Thymus (tissue), 11 donors: ENCODE data around the gene LAMTOR1. TPM values are rescaled to one million over a fixed set of nuclear protein-coding genes. Genes with fewer than 3 reads are reported as not detected.

Experiments used
- DNase-seq, 9 donors: peaks; one replicate each; pipeline ENCODE4 v3.0.0-alpha.2; 2013; ENCODE audit warnings: low spot score in 9 of 9, low read depth in 6 of 9, missing footprints in 1 of 9
- H3K27ac ChIP-seq, 2 donors: one replicate each; pipeline ENCODE4 v1.5.1; 2013; ENCODE audit warnings: control low read depth in 1 of 2, low read depth in 1 of 2, low read length in 1 of 2, mild to moderate bottlenecking in 1 of 2, moderate library complexity in 1 of 2
- H3K27me3 ChIP-seq, 2 donors: one replicate each; pipeline ENCODE4 v1.5.1; 2013; ENCODE audit warnings: low read length in 1 of 2; ENCODE audit not compliant: control insufficient read depth in 2 of 2, insufficient read depth in 1 of 2
- H3K36me3 ChIP-seq, 2 donors: one replicate each; pipeline ENCODE4 v1.5.1; 2013; ENCODE audit warnings: low read length in 1 of 2, mild to moderate bottlenecking in 1 of 2, moderate library complexity in 1 of 2; ENCODE audit not compliant: control insufficient read depth in 2 of 2, insufficient read depth in 2 of 2
- H3K4me1 ChIP-seq, 2 donors: one replicate each; pipeline ENCODE4 v1.5.1; 2013; ENCODE audit warnings: low read length in 2 of 2; ENCODE audit not compliant: control insufficient read depth in 2 of 2, insufficient read depth in 2 of 2
- H3K4me3 ChIP-seq, 2 donors: one replicate each; pipeline ENCODE4 v1.5.1; 2013; ENCODE audit warnings: low read length in 2 of 2, control low read depth in 1 of 2, mild to moderate bottlenecking in 1 of 2
- H3K9me3 ChIP-seq, 2 donors: one replicate each; pipeline ENCODE4 v1.5.1; 2013; ENCODE audit warnings: low read length in 1 of 2, mild to moderate bottlenecking in 1 of 2; ENCODE audit not compliant: control insufficient read depth in 2 of 2, insufficient read depth in 1 of 2
- WGBS: extraction: QIAGEN DNeasy Blood & Tissue Kit; methylation state at CpG from one replicate; pipeline ENCODE4 v1.1.7; 2013; 5-methylcytosine and 5-hydroxymethylcytosine counted together
- polyA plus RNA-seq: library from polyadenylated mRNA; stranded (reverse); fragments of 200-250 nt; gene quantifications from one replicate; pipeline ENCODE4 v1.2.3, GENCODE V29; 2013
- total RNA-seq: library from RNA; stranded (reverse); fragments of 120-200 nt; gene quantifications from one replicate; pipeline ENCODE4 v1.2.4, GENCODE V29; 2013
- donor health status: healthy.

LAMTOR1 gene
- total and polyA plus RNA-seq, 2 donors = 74.5 to 104 TPM

- Histone ChIP-seq H3K27ac (peak overlapping the region in 1 of 2 donors; percentile 24), H3K36me3 (peaks cover 0 to 28% of the 10 kb centered on the region in 2 donors), H3K27me3 (no peaks in the 10 kb centered on the region), H3K4me3 (no peak overlapping the region), H3K9me3 (no peaks in the 10 kb centered on the region), H3K4me1 (peaks cover 2 to 19% of the 10 kb centered on the region in 2 donors)
- no peak for DNase-seq
Observed at GRCh38 chr11:72069200-72069599, 33.9 kb downstream of the LAMTOR1 start.

GRCh38 chr11:72067676-72068075, 35.4 kb downstream of the LAMTOR1 start:
- H3K4me1 ChIP-seq = peaks cover 2 to 19% of the 10 kb centered on the region in 2 donors
- no peaks in the 10 kb centered on the region for H3K9me3 ChIP-seq
- no peak for DNase-seq
- no peak overlapping the region for H3K27ac ChIP-seq
- H3K27me3 ChIP-seq = no peaks in the 10 kb centered on the region
- no peak overlapping the region for H3K4me3 ChIP-seq
- peaks cover 3 to 28% of the 10 kb centered on the region in 2 donors for H3K36me3 ChIP-seq

- Histone ChIP-seq H3K36me3 (peaks cover 3 to 28% of the 10 kb centered on the region in 2 donors), H3K27ac (no peak overlapping the region), H3K27me3 (no peaks in the 10 kb centered on the region), H3K4me3 (no peak overlapping the region), H3K4me1 (peaks cover 2 to 15% of the 10 kb centered on the region in 2 donors), H3K9me3 (no peaks in the 10 kb centered on the region)
- DNase-seq = no peak
Observed at GRCh38 chr11:72067266-72067665, 35.8 kb downstream of the LAMTOR1 start.

- Histone ChIP-seq H3K27ac (no peak overlapping the region), H3K36me3 (peaks cover 3 to 29% of the 10 kb centered on the region in 2 donors), H3K4me1 (peaks cover 0 to 11% of the 10 kb centered on the region in 2 donors), H3K27me3 (no peaks in the 10 kb centered on the region), H3K9me3 (no peaks in the 10 kb centered on the region), H3K4me3 (no peak overlapping the region)
- DNase-seq = no peak
Observed at GRCh38 chr11:72066855-72067254, 36.2 kb downstream of the LAMTOR1 start.

- no peaks in the 10 kb centered on the region for H3K27me3 ChIP-seq
- WGBS = 93% methylated on average over 5 of the region's 5 CpGs
- peaks cover 10 to 18% of the 10 kb centered on the region in 2 donors for H3K36me3 ChIP-seq
- H3K4me1 ChIP-seq = no peaks in the 10 kb centered on the region
- no peaks in the 10 kb centered on the region for H3K9me3 ChIP-seq
- no peak overlapping the region for H3K4me3 ChIP-seq
- H3K27ac ChIP-seq = no peak overlapping the region
- DNase-seq = no peak
Observed at GRCh38 chr11:72061739-72062396, 41.2 kb downstream of the LAMTOR1 start.

GRCh38 chr11:72058416-72059034, 44.6 kb downstream of the LAMTOR1 start:
- Histone ChIP-seq H3K36me3 (peaks cover 10 to 19% of the 10 kb centered on the region in 2 donors), H3K9me3 (no peaks in the 10 kb centered on the region), H3K27ac (no peak overlapping the region), H3K27me3 (no peaks in the 10 kb centered on the region), H3K4me1 (no peaks in the 10 kb centered on the region), H3K4me3 (no peak overlapping the region)
- no peak for DNase-seq
- 95% methylated on average over 3 of the region's 3 CpGs for WGBS

GRCh38 chr11:72048766-72049460, 54.2 kb downstream of the LAMTOR1 start:
- no peaks in the 10 kb centered on the region for H3K9me3 ChIP-seq
- no peak overlapping the region for H3K27ac ChIP-seq
- no peak for DNase-seq
- no peak overlapping the region for H3K4me3 ChIP-seq
- 96% methylated on average over 3 of the region's 3 CpGs for WGBS
- no peaks in the 10 kb centered on the region for H3K4me1 ChIP-seq
- H3K36me3 ChIP-seq = peaks cover 13 to 32% of the 10 kb centered on the region in 2 donors
- no peaks in the 10 kb centered on the region for H3K27me3 ChIP-seq

Other genes starting within 250 kb of the LAMTOR1 start
- gene DEFB131B, start 224.8 kb downstream of the LAMTOR1 start, total RNA-seq = not detected
- not detected for gene DEFB131B, start 224.8 kb downstream of the LAMTOR1 start, polyA plus RNA-seq
- gene XNDC1N, start 174.7 kb downstream of the LAMTOR1 start, total RNA-seq = 6.9 TPM
- gene XNDC1N, start 174.7 kb downstream of the LAMTOR1 start, polyA plus RNA-seq = 3.0 TPM
- 13.0 TPM for gene RNF121, start 174.3 kb downstream of the LAMTOR1 start, total RNA-seq
- 10.3 TPM for gene RNF121, start 174.3 kb downstream of the LAMTOR1 start, polyA plus RNA-seq
- gene IL18BP, start 104.4 kb downstream of the LAMTOR1 start, total RNA-seq = 2.0 TPM
- 10.8 TPM for gene IL18BP, start 104.4 kb downstream of the LAMTOR1 start, polyA plus RNA-seq
- 76.4 TPM for gene NUMA1, start 22.8 kb downstream of the LAMTOR1 start, total RNA-seq
- 210 TPM for gene NUMA1, start 22.8 kb downstream of the LAMTOR1 start, polyA plus RNA-seq
- gene LRRC51, start 22.4 kb downstream of the LAMTOR1 start, total RNA-seq = 5.3 TPM
- gene LRRC51, start 22.4 kb downstream of the LAMTOR1 start, polyA plus RNA-seq = 5.3 TPM
- gene TOMT, start 2.6 kb upstream of the LAMTOR1 start, total RNA-seq = not detected
- not detected for gene TOMT, start 2.6 kb upstream of the LAMTOR1 start, polyA plus RNA-seq
- 89.9 TPM for gene ANAPC15, start 9.4 kb upstream of the LAMTOR1 start, total RNA-seq
- 56.3 TPM for gene ANAPC15, start 9.4 kb upstream of the LAMTOR1 start, polyA plus RNA-seq
- 0.33 TPM for gene FOLR3, start 32.4 kb upstream of the LAMTOR1 start, total RNA-seq
- 0.82 TPM for gene FOLR3, start 32.4 kb upstream of the LAMTOR1 start, polyA plus RNA-seq
- 0.47 TPM for gene FOLR1, start 88.8 kb upstream of the LAMTOR1 start, total RNA-seq
- 0.98 TPM for gene FOLR1, start 88.8 kb upstream of the LAMTOR1 start, polyA plus RNA-seq
- gene FOLR2, start 113.5 kb upstream of the LAMTOR1 start, total RNA-seq = 27.8 TPM
- gene FOLR2, start 113.5 kb upstream of the LAMTOR1 start, polyA plus RNA-seq = 32.7 TPM
- gene INPPL1, start 121.5 kb upstream of the LAMTOR1 start, total RNA-seq = 27.7 TPM
- gene INPPL1, start 121.5 kb upstream of the LAMTOR1 start, polyA plus RNA-seq = 58.3 TPM
- gene PHOX2A, start 140.9 kb upstream of the LAMTOR1 start, total RNA-seq = 0.05 TPM
- gene PHOX2A, start 140.9 kb upstream of the LAMTOR1 start, polyA plus RNA-seq = 0.11 TPM